ENCODE results near the gene OTOL1. TPM values are rescaled to one million over a fixed set of nuclear protein-coding genes. Genes with fewer than 3 reads are reported as not detected.
"Not testable (repeated sequence)": the region's sequence is repeated elsewhere in the genome, so short reads cannot be mapped to it uniquely, and the experiment has no call there.

Gene OTOL1
- total RNA-seq, 1 experiment from 2014 or later: not detected

DNA sequence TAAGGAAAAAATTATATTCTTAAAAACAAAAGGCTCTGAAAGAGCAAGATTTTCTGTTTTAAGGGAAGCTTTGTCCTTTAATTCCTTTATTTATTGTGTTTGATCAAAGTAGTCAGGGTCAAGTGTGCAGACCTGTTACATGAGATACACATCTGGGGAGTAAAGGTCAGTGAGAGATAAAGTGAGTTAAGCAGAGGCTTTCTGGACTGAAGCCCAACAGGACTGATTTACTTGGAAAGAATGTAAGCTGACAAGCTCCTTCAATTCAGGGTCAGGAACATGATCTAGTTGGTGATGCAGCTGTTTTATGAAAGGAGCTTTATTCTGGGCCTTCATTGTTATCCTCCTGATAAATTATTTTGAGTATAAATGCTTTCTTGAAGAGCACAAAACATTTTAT lies 20.7 kb upstream of the OTOL1 start (continued):
- TF ChIP-seq, protein P1, sequence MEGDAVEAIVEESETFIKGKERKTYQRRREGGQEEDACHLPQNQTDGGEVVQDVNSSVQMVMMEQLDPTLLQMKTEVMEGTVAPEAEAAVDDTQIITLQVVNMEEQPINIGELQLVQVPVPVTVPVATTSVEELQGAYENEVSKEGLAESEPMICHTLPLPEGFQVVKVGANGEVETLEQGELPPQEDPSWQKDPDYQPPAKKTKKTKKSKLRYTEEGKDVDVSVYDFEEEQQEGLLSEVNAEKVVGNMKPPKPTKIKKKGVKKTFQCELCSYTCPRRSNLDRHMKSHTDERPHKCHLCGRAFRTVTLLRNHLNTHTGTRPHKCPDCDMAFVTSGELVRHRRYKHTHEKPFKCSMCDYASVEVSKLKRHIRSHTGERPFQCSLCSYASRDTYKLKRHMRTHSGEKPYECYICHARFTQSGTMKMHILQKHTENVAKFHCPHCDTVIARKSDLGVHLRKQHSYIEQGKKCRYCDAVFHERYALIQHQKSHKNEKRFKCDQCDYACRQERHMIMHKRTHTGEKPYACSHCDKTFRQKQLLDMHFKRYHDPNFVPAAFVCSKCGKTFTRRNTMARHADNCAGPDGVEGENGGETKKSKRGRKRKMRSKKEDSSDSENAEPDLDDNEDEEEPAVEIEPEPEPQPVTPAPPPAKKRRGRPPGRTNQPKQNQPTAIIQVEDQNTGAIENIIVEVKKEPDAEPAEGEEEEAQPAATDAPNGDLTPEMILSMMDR (IDR thresholded peaks at IDR 0.05): no peak
- TF ChIP-seq ETV6 (CRISPR knock-in tag; IDR thresholded peaks at IDR 0.05) (no peak), GTF2I (CRISPR knock-in tag; conservative IDR thresholded peaks at IDR 0.05) (no peak), IRF1 (CRISPR knock-in tag; IDR thresholded peaks at IDR 0.05) (no peak), ATF1 (CRISPR knock-in tag; IDR thresholded peaks at IDR 0.05) (no peak), SP1 (CRISPR knock-in tag; conservative IDR thresholded peaks at IDR 0.05) (no peak), MLX (CRISPR knock-in tag; IDR thresholded peaks at IDR 0.05) (no peak)
- TF ChIP-seq, protein P2, sequence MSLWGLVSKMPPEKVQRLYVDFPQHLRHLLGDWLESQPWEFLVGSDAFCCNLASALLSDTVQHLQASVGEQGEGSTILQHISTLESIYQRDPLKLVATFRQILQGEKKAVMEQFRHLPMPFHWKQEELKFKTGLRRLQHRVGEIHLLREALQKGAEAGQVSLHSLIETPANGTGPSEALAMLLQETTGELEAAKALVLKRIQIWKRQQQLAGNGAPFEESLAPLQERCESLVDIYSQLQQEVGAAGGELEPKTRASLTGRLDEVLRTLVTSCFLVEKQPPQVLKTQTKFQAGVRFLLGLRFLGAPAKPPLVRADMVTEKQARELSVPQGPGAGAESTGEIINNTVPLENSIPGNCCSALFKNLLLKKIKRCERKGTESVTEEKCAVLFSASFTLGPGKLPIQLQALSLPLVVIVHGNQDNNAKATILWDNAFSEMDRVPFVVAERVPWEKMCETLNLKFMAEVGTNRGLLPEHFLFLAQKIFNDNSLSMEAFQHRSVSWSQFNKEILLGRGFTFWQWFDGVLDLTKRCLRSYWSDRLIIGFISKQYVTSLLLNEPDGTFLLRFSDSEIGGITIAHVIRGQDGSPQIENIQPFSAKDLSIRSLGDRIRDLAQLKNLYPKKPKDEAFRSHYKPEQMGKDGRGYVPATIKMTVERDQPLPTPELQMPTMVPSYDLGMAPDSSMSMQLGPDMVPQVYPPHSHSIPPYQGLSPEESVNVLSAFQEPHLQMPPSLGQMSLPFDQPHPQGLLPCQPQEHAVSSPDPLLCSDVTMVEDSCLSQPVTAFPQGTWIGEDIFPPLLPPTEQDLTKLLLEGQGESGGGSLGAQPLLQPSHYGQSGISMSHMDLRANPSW (CRISPR knock-in tag; conservative IDR thresholded peaks at IDR 0.05; ENCODE audit: low read depth): no peak
- TF ChIP-seq, protein P3, sequence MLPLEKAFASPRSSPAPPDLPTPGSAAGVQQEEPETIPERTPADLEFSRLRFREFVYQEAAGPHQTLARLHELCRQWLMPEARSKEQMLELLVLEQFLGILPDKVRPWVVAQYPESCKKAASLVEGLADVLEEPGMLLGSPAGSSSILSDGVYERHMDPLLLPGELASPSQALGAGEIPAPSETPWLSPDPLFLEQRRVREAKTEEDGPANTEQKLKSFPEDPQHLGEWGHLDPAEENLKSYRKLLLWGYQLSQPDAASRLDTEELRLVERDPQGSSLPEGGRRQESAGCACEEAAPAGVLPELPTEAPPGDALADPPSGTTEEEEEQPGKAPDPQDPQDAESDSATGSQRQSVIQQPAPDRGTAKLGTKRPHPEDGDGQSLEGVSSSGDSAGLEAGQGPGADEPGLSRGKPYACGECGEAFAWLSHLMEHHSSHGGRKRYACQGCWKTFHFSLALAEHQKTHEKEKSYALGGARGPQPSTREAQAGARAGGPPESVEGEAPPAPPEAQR (CRISPR knock-in tag; IDR thresholded peaks at IDR 0.05): no peak

- H3K4me3 Mint-ChIP-seq: no peak overlapping the region
- ATAC-seq (peak; percentile 48), DNase-seq (ENCODE audit: low spot score) (no peak)
- H3K36me3 Mint-ChIP-seq: no peaks in the 10 kb centered on the region
- ChIA-PET POLR2A (no interaction called here), CTCF (no interaction called here)
- peaks cover 15% of the 10 kb centered on the region for H3K4me1 Mint-ChIP-seq
- H3K9me3 Mint-ChIP-seq: no peaks in the 10 kb centered on the region
- no peaks in the 10 kb centered on the region for H3K27me3 Mint-ChIP-seq (ENCODE audit: low read depth)
- no peak overlapping the region for H3K27ac Mint-ChIP-seq
- TF ChIP-seq MYBL2 (CRISPR knock-in tag; IDR thresholded peaks at IDR 0.05) (no peak), GABPB1 (CRISPR knock-in tag; IDR thresholded peaks at IDR 0.05) (no peak), ZNF512 (CRISPR knock-in tag; IDR thresholded peaks at IDR 0.05; ENCODE audit: borderline replicate concordance) (no peak), JUN (CRISPR knock-in tag; IDR thresholded peaks at IDR 0.05) (no peak), HMGA2 (CRISPR knock-in tag; IDR thresholded peaks at IDR 0.05) (no peak), CREM (CRISPR knock-in tag; IDR thresholded peaks at IDR 0.05) (no peak), ZNF219 (CRISPR knock-in tag; IDR thresholded peaks at IDR 0.05; ENCODE audit: borderline replicate concordance) (no peak), ELF4 (CRISPR knock-in tag; IDR thresholded peaks at IDR 0.05; ENCODE audit: low read depth) (no peak), MLX (CRISPR knock-in tag; IDR thresholded peaks at IDR 0.05) (no peak)
- TF ChIP-seq, protein P4, sequence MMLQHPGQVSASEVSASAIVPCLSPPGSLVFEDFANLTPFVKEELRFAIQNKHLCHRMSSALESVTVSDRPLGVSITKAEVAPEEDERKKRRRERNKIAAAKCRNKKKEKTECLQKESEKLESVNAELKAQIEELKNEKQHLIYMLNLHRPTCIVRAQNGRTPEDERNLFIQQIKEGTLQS (CRISPR knock-in tag; conservative IDR thresholded peaks at IDR 0.05): no peak
- TF ChIP-seq, protein P5, sequence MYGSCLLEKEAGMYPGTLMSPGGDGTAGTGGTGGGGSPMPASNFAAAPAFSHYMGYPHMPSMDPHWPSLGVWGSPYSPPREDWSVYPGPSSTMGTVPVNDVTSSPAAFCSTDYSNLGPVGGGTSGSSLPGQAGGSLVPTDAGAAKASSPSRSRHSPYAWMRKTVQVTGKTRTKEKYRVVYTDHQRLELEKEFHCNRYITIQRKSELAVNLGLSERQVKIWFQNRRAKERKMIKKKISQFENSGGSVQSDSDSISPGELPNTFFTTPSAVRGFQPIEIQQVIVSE (CRISPR knock-in tag; IDR thresholded peaks at IDR 0.05; ENCODE audit: borderline replicate concordance): no peak
- TF ChIP-seq, protein P6, sequence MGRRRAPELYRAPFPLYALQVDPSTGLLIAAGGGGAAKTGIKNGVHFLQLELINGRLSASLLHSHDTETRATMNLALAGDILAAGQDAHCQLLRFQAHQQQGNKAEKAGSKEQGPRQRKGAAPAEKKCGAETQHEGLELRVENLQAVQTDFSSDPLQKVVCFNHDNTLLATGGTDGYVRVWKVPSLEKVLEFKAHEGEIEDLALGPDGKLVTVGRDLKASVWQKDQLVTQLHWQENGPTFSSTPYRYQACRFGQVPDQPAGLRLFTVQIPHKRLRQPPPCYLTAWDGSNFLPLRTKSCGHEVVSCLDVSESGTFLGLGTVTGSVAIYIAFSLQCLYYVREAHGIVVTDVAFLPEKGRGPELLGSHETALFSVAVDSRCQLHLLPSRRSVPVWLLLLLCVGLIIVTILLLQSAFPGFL (CRISPR knock-in tag; IDR thresholded peaks at IDR 0.05; ENCODE audit: borderline replicate concordance): no peak
Measured at GRCh38 chr3:161484226-161484625, 12.4 kb upstream of the OTOL1 start.

DNA sequence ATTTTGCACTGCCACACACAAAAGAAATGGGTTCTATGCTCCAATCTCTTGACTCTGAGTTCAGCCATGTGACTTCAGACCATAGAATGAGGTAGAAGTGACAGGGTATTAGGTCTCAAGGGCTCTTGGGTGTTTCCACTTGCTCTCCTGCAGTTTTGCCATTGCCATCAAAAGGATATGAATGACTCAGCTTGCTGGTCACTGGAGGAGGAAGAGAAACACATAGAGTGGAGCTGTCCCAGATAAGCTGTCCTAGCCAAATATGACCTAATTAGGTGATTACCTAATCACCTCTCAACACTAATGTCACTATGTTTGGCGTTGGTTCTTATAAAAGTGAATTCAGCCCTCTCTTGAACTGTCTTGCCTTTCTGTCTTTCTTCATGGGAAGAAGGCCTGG lies 8.3 kb upstream of the OTOL1 start:
- H3K4me3 Mint-ChIP-seq; H3K27ac Mint-ChIP-seq; H3K27me3 Mint-ChIP-seq (ENCODE audit: low read depth); H3K9me3 Mint-ChIP-seq; CTCF ChIA-PET; H3K36me3 Mint-ChIP-seq; DNase-seq (ENCODE audit: low spot score); POLR2A ChIA-PET; ATAC-seq: not testable (repeated sequence)
- H3K4me1 Mint-ChIP-seq: peaks cover 13% of the 10 kb centered on the region

All from WTC11 (cell line).